K562 (cell line): ENCODE data around the gene ABCA10. TPM values are rescaled to one million over a fixed set of nuclear protein-coding genes. Genes with fewer than 3 reads are reported as not detected.

Experiments
- L3MBTL2 ChIP-seq: fragments of 450-650 bp; IDR thresholded peaks from 2 replicates; pipeline ENCODE4 v1.6.1; 2016; ENCODE audit warnings: mild to moderate bottlenecking, moderate library complexity
- NR2C2 ChIP-seq, 2 experiments: fragments of 200-800 bp in 1 of 2; sonication (Bioruptor generic) in 1 of 2; sonication (generic) in 1 of 2; formaldehyde crosslinking in 1 of 2; IDR thresholded peaks; 2 replicates each; pipeline versions ENCODE4 v1.6.1 to v1.8.0; 2016 to 2022; ENCODE audit warnings: mild to moderate bottlenecking in 1 of 2, missing compliant biosample characterization in 1 of 2, missing genetic modification characterization in 1 of 2, missing genetic modification reagents in 1 of 2
- PYGO2 ChIP-seq: fragments of 450-650 bp; IDR thresholded peaks from 2 replicates; pipeline ENCODE4 v1.6.1; 2016; ENCODE audit warnings: mild to moderate bottlenecking, missing genetic modification characterization, moderate library complexity, missing compliant biosample characterization
- polyA plus RNA-seq, 8 experiments: library from polyadenylated mRNA; depleted of rRNA in 4 of 8; stranded (reverse) in 5 of 8; unstranded in 3 of 8; fragments of >200 nt; fragmentation: Nextera tagmentation in 2 of 8; fragmentation: Illumina TruSeq in 1 of 8; extraction: Ambion mirVana in 2 of 8; extraction: Trizol in 1 of 8; gene quantifications; 2 replicates each; pipeline versions ENCODE4 v1.2.1 to v1.2.3, GENCODE V29; 2011 to 2014; ENCODE audit warnings: inconsistent platforms in 1 of 8, missing spikeins in 1 of 8
- total RNA-seq, 7 experiments: library from RNA; depleted of rRNA in 6 of 7; stranded (reverse); fragments of >200 nt in 6 of 7; fragmentation: Illumina TruSeq in 2 of 7; extraction: Trizol in 2 of 7; gene quantifications; 2 replicates each; pipeline versions ENCODE4 v1.2.1 to v1.2.3, GENCODE V29; 2011 to 2021; ENCODE audit warnings: low replicate concordance in 1 of 7
- TF ChIP-seq, protein P1 (sequence below): fragments of 200-400 bp; formaldehyde crosslinking; IDR thresholded peaks from 2 replicates; pipeline ENCODE4 v1.6.1; 2017; ENCODE audit warnings: mild to moderate bottlenecking, low read depth, low read length, moderate library complexity
- TF ChIP-seq, protein P2 (sequence below): fragments of 450-650 bp; IDR thresholded peaks from 2 replicates; pipeline ENCODE4 v1.6.1; 2016
- TF ChIP-seq, protein P3 (sequence below): fragments of 250-450 bp; sonication (Bioruptor Pico); IDR thresholded peaks from 2 replicates; pipeline ENCODE4 v1.4.0; 2020; ENCODE audit warnings: mild to moderate bottlenecking, moderate library complexity
- TF ChIP-seq, protein P4 (sequence below), 3 experiments: IDR thresholded peaks in 2 of 3; conservative IDR thresholded peaks in 1 of 3; 2 replicates each; pipeline ENCODE4 v1.5.1; 2011 to 2012; ENCODE audit warnings: low read length in 3 of 3, mild to moderate bottlenecking in 3 of 3, control low read depth in 2 of 3, improper control_type of control experiment in 1 of 3, inconsistent platforms in 1 of 3, low read depth in 1 of 3, mixed read lengths in 1 of 3, moderate library complexity in 1 of 3; ENCODE audit not compliant: insufficient read depth in 2 of 3
- TF ChIP-seq, protein P5 (sequence below), 2 experiments: fragments of 450-650 bp; formaldehyde crosslinking in 1 of 2; IDR thresholded peaks; 2 replicates each; pipeline versions ENCODE4 v1.4.0 to v1.6.1; 2014 to 2020; ENCODE audit warnings: mild to moderate bottlenecking in 2 of 2, borderline replicate concordance in 1 of 2, low read depth in 1 of 2

The ABCA10 gene
- total and polyA plus RNA-seq, 9 of the 15 experiments (the other 6 are each of a cell fraction or from before 2014, with no cell fraction given): 0.04 to 0.45 (median 0.15) TPM; not detected in 1

DNA sequence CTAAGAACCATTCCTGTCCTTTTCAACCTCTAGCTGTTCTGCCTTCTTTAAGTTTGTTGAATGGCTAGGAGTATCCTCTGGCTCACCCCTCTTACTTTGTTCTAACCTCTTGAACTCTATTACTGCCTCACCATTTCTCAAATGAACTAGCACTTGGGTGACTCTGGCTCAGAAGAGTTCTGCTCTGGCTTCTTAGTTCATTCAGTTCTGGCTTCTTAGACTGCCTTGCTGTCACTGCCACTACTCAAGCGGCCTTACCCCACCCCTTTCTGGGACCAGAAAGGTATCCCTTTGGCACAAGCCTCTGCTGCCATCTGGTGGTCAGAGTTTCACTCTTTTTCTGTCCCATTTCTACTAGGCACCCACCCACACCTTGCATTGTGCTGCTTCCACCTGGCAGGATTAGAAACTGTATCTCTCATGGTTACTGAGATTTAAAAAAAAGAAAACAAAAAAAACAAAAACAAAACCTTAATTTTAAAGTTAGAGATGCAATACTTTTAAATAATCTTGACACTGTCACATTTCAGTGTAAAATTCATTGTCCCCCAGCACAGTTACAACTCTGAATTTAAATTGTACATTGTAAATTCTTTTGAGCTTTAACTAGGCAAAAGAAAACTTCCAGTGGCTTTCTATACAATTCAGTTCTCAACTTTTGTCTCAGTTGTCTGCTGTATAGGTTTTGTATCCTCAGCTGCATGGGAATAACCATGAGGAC lies 6.9 kb upstream of the ABCA10 start (continued):
- TF ChIP-seq, protein P1, sequence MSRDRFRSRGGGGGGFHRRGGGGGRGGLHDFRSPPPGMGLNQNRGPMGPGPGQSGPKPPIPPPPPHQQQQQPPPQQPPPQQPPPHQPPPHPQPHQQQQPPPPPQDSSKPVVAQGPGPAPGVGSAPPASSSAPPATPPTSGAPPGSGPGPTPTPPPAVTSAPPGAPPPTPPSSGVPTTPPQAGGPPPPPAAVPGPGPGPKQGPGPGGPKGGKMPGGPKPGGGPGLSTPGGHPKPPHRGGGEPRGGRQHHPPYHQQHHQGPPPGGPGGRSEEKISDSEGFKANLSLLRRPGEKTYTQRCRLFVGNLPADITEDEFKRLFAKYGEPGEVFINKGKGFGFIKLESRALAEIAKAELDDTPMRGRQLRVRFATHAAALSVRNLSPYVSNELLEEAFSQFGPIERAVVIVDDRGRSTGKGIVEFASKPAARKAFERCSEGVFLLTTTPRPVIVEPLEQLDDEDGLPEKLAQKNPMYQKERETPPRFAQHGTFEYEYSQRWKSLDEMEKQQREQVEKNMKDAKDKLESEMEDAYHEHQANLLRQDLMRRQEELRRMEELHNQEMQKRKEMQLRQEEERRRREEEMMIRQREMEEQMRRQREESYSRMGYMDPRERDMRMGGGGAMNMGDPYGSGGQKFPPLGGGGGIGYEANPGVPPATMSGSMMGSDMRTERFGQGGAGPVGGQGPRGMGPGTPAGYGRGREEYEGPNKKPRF: no peak
- TF ChIP-seq, protein P2, sequence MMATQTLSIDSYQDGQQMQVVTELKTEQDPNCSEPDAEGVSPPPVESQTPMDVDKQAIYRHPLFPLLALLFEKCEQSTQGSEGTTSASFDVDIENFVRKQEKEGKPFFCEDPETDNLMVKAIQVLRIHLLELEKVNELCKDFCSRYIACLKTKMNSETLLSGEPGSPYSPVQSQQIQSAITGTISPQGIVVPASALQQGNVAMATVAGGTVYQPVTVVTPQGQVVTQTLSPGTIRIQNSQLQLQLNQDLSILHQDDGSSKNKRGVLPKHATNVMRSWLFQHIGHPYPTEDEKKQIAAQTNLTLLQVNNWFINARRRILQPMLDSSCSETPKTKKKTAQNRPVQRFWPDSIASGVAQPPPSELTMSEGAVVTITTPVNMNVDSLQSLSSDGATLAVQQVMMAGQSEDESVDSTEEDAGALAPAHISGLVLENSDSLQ: peak; percentile 96
- TF ChIP-seq PYGO2 (tag): no peak
- no peak for TF ChIP-seq NR2C2 (CRISPR knock-in tag; IDR thresholded peaks at IDR 0.05)
- TF ChIP-seq NR2C2 (tag; IDR thresholded peaks at IDR 0.05): 0 out of 2 replicates have a peak, but pooled peaks have one; percentile 39
- TF ChIP-seq L3MBTL2: 0 out of 2 replicates have a peak, but pooled peaks have one; percentile 17
- TF ChIP-seq, protein P3, sequence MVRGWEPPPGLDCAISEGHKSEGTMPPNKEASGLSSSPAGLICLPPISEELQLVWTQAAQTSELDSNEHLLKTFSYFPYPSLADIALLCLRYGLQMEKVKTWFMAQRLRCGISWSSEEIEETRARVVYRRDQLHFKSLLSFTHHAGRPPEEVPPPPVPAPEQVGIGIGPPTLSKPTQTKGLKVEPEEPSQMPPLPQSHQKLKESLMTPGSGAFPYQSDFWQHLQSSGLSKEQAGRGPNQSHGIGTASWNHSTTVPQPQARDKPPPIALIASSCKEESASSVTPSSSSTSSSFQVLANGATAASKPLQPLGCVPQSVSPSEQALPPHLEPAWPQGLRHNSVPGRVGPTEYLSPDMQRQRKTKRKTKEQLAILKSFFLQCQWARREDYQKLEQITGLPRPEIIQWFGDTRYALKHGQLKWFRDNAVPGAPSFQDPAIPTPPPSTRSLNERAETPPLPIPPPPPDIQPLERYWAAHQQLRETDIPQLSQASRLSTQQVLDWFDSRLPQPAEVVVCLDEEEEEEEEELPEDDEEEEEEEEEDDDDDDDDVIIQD (CRISPR knock-in tag): no peak
- TF ChIP-seq, protein P4, sequence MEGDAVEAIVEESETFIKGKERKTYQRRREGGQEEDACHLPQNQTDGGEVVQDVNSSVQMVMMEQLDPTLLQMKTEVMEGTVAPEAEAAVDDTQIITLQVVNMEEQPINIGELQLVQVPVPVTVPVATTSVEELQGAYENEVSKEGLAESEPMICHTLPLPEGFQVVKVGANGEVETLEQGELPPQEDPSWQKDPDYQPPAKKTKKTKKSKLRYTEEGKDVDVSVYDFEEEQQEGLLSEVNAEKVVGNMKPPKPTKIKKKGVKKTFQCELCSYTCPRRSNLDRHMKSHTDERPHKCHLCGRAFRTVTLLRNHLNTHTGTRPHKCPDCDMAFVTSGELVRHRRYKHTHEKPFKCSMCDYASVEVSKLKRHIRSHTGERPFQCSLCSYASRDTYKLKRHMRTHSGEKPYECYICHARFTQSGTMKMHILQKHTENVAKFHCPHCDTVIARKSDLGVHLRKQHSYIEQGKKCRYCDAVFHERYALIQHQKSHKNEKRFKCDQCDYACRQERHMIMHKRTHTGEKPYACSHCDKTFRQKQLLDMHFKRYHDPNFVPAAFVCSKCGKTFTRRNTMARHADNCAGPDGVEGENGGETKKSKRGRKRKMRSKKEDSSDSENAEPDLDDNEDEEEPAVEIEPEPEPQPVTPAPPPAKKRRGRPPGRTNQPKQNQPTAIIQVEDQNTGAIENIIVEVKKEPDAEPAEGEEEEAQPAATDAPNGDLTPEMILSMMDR (IDR thresholded peaks at IDR 0.05 in 2 of 3, conservative IDR thresholded peaks at IDR 0.05 in 1 of 3; ENCODE audit: insufficient read depth in 2 of 3, low read depth in 1 of 3, low read length in 3 of 3): peak; percentile 87 to 97 (median 96)
- TF ChIP-seq, protein P5, sequence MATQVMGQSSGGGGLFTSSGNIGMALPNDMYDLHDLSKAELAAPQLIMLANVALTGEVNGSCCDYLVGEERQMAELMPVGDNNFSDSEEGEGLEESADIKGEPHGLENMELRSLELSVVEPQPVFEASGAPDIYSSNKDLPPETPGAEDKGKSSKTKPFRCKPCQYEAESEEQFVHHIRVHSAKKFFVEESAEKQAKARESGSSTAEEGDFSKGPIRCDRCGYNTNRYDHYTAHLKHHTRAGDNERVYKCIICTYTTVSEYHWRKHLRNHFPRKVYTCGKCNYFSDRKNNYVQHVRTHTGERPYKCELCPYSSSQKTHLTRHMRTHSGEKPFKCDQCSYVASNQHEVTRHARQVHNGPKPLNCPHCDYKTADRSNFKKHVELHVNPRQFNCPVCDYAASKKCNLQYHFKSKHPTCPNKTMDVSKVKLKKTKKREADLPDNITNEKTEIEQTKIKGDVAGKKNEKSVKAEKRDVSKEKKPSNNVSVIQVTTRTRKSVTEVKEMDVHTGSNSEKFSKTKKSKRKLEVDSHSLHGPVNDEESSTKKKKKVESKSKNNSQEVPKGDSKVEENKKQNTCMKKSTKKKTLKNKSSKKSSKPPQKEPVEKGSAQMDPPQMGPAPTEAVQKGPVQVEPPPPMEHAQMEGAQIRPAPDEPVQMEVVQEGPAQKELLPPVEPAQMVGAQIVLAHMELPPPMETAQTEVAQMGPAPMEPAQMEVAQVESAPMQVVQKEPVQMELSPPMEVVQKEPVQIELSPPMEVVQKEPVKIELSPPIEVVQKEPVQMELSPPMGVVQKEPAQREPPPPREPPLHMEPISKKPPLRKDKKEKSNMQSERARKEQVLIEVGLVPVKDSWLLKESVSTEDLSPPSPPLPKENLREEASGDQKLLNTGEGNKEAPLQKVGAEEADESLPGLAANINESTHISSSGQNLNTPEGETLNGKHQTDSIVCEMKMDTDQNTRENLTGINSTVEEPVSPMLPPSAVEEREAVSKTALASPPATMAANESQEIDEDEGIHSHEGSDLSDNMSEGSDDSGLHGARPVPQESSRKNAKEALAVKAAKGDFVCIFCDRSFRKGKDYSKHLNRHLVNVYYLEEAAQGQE (IDR thresholded peaks at IDR 0.05; ENCODE audit: borderline replicate concordance): peak; percentile 96
- TF ChIP-seq, protein P5 (CRISPR knock-in tag; IDR thresholded peaks at IDR 0.05; ENCODE audit: low read depth): no peak
